GM12892 (cell line): ENCODE measurements around the gene TBC1D19.

Experiments
- POLR2A ChIP-seq: IDR thresholded peaks from 2 replicates; pipeline ENCODE4 v1.6.1; 2011; ENCODE audit warnings: low read depth, low read length, control low read depth
- POLR2AphosphoS5 ChIP-seq: IDR thresholded peaks from 2 replicates; pipeline ENCODE4 v1.6.1; 2011; ENCODE audit warnings: low read depth, low read length, control low read depth
- TAF1 ChIP-seq: IDR thresholded peaks from 2 replicates; pipeline ENCODE4 v1.6.1; 2011; ENCODE audit warnings: low read depth, mild to moderate bottlenecking, control low read depth, low read length, borderline replicate concordance

- TF ChIP-seq POLR2A (no peak), POLR2AphosphoS5 (no peak), TAF1 (no peak)
These were observed 29.4 kb downstream of the TBC1D19 start for GRCh38 chr4:26613237-26613636.
